ENCODE data around the gene WIPF1.
"Not testable (repeated sequence)": the region's sequence is repeated elsewhere in the genome, so short reads cannot be mapped to it uniquely, and the experiment has no call there.

Gene WIPF1

GRCh38 chr2:174573621-174574081, 24.0 kb downstream of the WIPF1 start:
- no peak for DNase-seq (ENCODE audit: low read depth in 1 of 2, low spot score in 1 of 2)

- DNase-seq (ENCODE audit: low read depth in 1 of 2, low spot score in 1 of 2) = no peak
These were observed 25.0 kb downstream of the WIPF1 start for GRCh38 chr2:174572556-174572955.

GRCh38 chr2:174571669-174572323, 25.8 kb downstream of the WIPF1 start:
- DNase-seq (ENCODE audit: low read depth in 1 of 2, low spot score in 1 of 2) = no peak

GRCh38 chr2:174570318-174570958, 27.2 kb downstream of the WIPF1 start:
- no peak for DNase-seq (ENCODE audit: low read depth in 1 of 2, low spot score in 1 of 2)

GRCh38 chr2:174569678-174570077, 27.9 kb downstream of the WIPF1 start:
- no peak for DNase-seq (ENCODE audit: low read depth in 1 of 2, low spot score in 1 of 2)

- DNase-seq (ENCODE audit: low read depth in 1 of 2, low spot score in 1 of 2) = no peak
These were observed 29.2 kb downstream of the WIPF1 start for GRCh38 chr2:174568425-174568824.

- DNase-seq (ENCODE audit: low read depth in 1 of 2, low spot score in 1 of 2) = no peak
These were observed 30.7 kb downstream of the WIPF1 start for GRCh38 chr2:174566871-174567270.

GRCh38 chr2:174563530-174564282, 33.9 kb downstream of the WIPF1 start:
- no peak for DNase-seq (ENCODE audit: low read depth in 1 of 2, low spot score in 1 of 2)

GRCh38 chr2:174561972-174562370, 35.6 kb downstream of the WIPF1 start:
- DNase-seq (ENCODE audit: low read depth in 1 of 2, low spot score in 1 of 2) = no peak

GRCh38 chr2:174561283-174561971, 36.2 kb downstream of the WIPF1 start:
- no peak for DNase-seq (ENCODE audit: low read depth in 1 of 2, low spot score in 1 of 2)

GRCh38 chr2:174560737-174561136, 36.9 kb downstream of the WIPF1 start:
- no peak for DNase-seq (ENCODE audit: low read depth in 1 of 2, low spot score in 1 of 2)

- DNase-seq (ENCODE audit: low read depth in 1 of 2, low spot score in 1 of 2) = no peak
These were observed 41.6 kb downstream of the WIPF1 start for GRCh38 chr2:174555998-174556397.

- DNase-seq (ENCODE audit: low read depth in 1 of 2, low spot score in 1 of 2) = no peak
These were observed 43.0 kb downstream of the WIPF1 start for GRCh38 chr2:174554529-174555150.

GRCh38 chr2:174553811-174554493, 43.7 kb downstream of the WIPF1 start:
- no peak for DNase-seq (ENCODE audit: low read depth in 1 of 2, low spot score in 1 of 2)

GRCh38 chr2:174552880-174553279, 44.7 kb downstream of the WIPF1 start:
- DNase-seq (ENCODE audit: low read depth in 1 of 2, low spot score in 1 of 2) = no peak

- no peak for DNase-seq (ENCODE audit: low read depth in 1 of 2, low spot score in 1 of 2)
These were observed 45.9 kb downstream of the WIPF1 start for GRCh38 chr2:174551697-174552096.

- not testable (repeated sequence) for DNase-seq (ENCODE audit: low read depth in 1 of 2, low spot score in 1 of 2)
These were observed 49.0 kb downstream of the WIPF1 start for GRCh38 chr2:174548646-174549045.

GRCh38 chr2:174548021-174548420, 49.6 kb downstream of the WIPF1 start:
- DNase-seq (ENCODE audit: low read depth in 1 of 2, low spot score in 1 of 2) = not testable (repeated sequence)

GRCh38 chr2:174546519-174547506, 50.8 kb downstream of the WIPF1 start:
- DNase-seq (ENCODE audit: low read depth in 1 of 2, low spot score in 1 of 2) = no peak
